Lower leg skin (tissue), 3 donors: Measurements from ENCODE around the gene NLRP14.

ENCODE experiments used
- POLR2A ChIP-seq, 2 donors: fragments of 450-650 bp; IDR thresholded peaks; one replicate each; pipeline ENCODE4 v1.6.1; 2016 to 2017; ENCODE audit warnings: antibody characterized with exemption in 2 of 2, mild to moderate bottlenecking in 1 of 2, moderate library complexity in 1 of 2
- TF ChIP-seq, protein P1 (sequence below), 3 donors: fragments of 450-650 bp; IDR thresholded peaks; one replicate each; pipeline ENCODE4 v1.5.1; 2016; ENCODE audit warnings: antibody characterized with exemption in 3 of 3, mild to moderate bottlenecking in 3 of 3, moderate library complexity in 2 of 3

DNA sequence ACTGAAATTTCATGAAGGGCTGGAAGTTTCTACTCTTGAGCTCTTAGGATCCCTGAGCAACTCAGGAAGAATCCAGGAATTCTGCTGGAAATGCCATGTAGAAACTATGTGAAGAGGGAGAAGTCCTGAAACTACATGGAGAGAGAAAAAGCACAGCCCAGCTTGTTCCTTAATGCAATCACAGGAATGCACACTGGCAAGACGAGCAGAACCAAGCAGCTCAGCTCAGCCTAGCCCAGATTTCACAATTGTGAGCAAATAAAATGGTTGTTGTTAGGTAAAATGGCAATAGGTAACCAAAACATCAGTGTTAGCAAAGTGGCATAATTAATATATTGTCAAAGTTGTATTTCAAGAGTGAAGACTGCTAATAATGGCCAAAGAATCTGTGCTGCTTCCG, 28.3 kb upstream of the NLRP14 start:
- TF ChIP-seq, protein P1, sequence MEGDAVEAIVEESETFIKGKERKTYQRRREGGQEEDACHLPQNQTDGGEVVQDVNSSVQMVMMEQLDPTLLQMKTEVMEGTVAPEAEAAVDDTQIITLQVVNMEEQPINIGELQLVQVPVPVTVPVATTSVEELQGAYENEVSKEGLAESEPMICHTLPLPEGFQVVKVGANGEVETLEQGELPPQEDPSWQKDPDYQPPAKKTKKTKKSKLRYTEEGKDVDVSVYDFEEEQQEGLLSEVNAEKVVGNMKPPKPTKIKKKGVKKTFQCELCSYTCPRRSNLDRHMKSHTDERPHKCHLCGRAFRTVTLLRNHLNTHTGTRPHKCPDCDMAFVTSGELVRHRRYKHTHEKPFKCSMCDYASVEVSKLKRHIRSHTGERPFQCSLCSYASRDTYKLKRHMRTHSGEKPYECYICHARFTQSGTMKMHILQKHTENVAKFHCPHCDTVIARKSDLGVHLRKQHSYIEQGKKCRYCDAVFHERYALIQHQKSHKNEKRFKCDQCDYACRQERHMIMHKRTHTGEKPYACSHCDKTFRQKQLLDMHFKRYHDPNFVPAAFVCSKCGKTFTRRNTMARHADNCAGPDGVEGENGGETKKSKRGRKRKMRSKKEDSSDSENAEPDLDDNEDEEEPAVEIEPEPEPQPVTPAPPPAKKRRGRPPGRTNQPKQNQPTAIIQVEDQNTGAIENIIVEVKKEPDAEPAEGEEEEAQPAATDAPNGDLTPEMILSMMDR (IDR thresholded peaks at IDR 0.05), result no peak
- no peak for TF ChIP-seq POLR2A (IDR thresholded peaks at IDR 0.05)
